ENCODE data around the gene CD300LD. TPM values are rescaled to one million over a fixed set of nuclear protein-coding genes. Genes with fewer than 3 reads are reported as not detected.
"Not testable (repeated sequence)": the region's sequence is repeated elsewhere in the genome, so short reads cannot be mapped to it uniquely, and the experiment has no call there.

The CD300LD gene
- total RNA-seq, 1 experiment from 2014 or later, result not detected

- H3K4me2 ChIP-seq, result no peak overlapping the region
- intact Hi-C loops (cut with micrococcal nuclease; ENCODE audit: unreplicated experiment), result no loop called here
- no peaks in the 10 kb centered on the region for H3K9me2 ChIP-seq (ENCODE audit: insufficient read depth)
- no peaks in the 10 kb centered on the region for H4K20me1 ChIP-seq (ENCODE audit: insufficient read depth)
- no peaks in the 10 kb centered on the region for H3F3A ChIP-seq (ENCODE audit: insufficient read depth, low read depth)
- H3K79me2 ChIP-seq (ENCODE audit: low read depth), result no peaks in the 10 kb centered on the region
- no peaks in the 10 kb centered on the region for H3K9me3 ChIP-seq (ENCODE audit: insufficient read depth, low read depth)
- CTCF ChIA-PET, result no interaction called here
- no peaks in the 10 kb centered on the region for H3K36me3 ChIP-seq (ENCODE audit: low read depth)
- BruUV-seq (replicated peaks), result no TSS peak
- POLR2A ChIA-PET (ENCODE audit: unreplicated experiment), result no interaction called here
- TF ChIP-seq EZH2 (IDR thresholded peaks at IDR 0.05; ENCODE audit: low read depth) (no peak), CTCF (conservative IDR thresholded peaks at IDR 0.05) (no peak)
- H3K27ac ChIP-seq, result no peak overlapping the region
- no peak overlapping the region for H3K4me3 ChIP-seq
- H3K4me1 ChIP-seq (replicated peaks; ENCODE audit: insufficient read depth), result no peaks in the 10 kb centered on the region
- no peak overlapping the region for H2AFZ ChIP-seq
- peaks cover 94% of the 10 kb centered on the region for H3K27me3 ChIP-seq (ENCODE audit: insufficient read depth, low read depth)
- no peak for DNase-seq
Observed at GRCh38 chr17:74637926-74638325, 45.8 kb upstream of the CD300LD start.

GRCh38 chr17:74637265-74637664 is 45.2 kb upstream of the CD300LD start:
- CTCF ChIA-PET, result no interaction called here
- peaks cover 95% of the 10 kb centered on the region for H3K27me3 ChIP-seq (ENCODE audit: insufficient read depth, low read depth)
- no peaks in the 10 kb centered on the region for H3K9me2 ChIP-seq (ENCODE audit: insufficient read depth)
- H3K9me3 ChIP-seq (ENCODE audit: insufficient read depth, low read depth), result no peaks in the 10 kb centered on the region
- no peak overlapping the region for H3K27ac ChIP-seq
- no TSS peak for BruUV-seq (replicated peaks)
- H3K4me3 ChIP-seq, result no peak overlapping the region
- H3K4me1 ChIP-seq (replicated peaks; ENCODE audit: insufficient read depth), result no peaks in the 10 kb centered on the region
- H2AFZ ChIP-seq, result no peak overlapping the region
- intact Hi-C loops (cut with micrococcal nuclease; ENCODE audit: unreplicated experiment), result no loop called here
- POLR2A ChIA-PET (ENCODE audit: unreplicated experiment), result no interaction called here
- no peak for DNase-seq
- no peaks in the 10 kb centered on the region for H3K79me2 ChIP-seq (ENCODE audit: low read depth)
- no peaks in the 10 kb centered on the region for H3K36me3 ChIP-seq (ENCODE audit: low read depth)
- no peaks in the 10 kb centered on the region for H4K20me1 ChIP-seq (ENCODE audit: insufficient read depth)
- no peaks in the 10 kb centered on the region for H3F3A ChIP-seq (ENCODE audit: insufficient read depth, low read depth)
- no peak overlapping the region for H3K4me2 ChIP-seq
- TF ChIP-seq CTCF (conservative IDR thresholded peaks at IDR 0.05) (no peak), EZH2 (IDR thresholded peaks at IDR 0.05; ENCODE audit: low read depth) (no peak)

DNA sequence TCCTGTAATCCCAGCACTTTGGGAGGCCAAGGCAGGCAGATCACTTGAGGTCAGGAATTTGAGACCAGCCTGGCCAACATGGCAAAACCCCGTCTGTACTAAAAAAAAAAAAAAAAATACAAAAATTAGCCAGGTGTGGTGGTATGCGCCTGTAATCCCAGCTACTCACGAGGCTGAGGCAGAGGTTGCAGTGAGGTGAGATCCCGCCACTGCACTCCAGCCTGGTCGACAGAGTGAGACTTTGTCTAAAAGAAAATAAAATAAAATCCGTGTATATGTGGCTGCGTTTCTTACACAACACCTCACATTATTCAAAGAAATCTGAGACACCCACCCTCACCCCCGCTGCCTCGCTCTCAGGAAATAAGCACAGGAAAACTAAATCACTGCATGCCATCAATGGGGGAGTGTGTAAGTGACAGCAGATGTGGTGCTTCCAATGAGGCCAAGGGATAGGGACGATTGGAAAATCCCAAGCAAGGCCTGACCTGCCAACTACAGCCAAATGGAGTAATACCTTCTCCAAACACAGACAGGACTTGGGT is 44.5 kb upstream of the CD300LD start:
- CTCF ChIA-PET, result not testable (repeated sequence)

DNA sequence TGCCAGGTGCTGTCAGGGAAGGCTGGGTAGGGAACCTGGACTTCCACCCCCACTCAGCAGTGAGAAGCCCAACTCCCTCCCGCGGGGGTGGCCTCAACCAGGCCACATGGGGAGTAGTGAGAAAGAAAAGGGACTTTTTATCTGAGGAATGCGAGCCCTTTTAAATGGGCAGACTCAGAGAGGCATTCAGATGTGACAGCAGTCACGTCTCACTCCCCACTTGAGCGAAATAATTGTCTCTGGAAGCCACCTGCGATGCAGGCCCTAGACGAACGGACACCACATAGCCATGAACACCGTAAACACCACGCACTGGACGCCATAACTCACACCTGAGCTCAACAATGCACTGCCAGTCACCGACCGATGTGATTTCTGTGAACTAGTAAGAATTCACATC is 43.3 kb upstream of the CD300LD start:
- TF ChIP-seq EZH2 (IDR thresholded peaks at IDR 0.05; ENCODE audit: low read depth), result no peak
- no peak for TF ChIP-seq CTCF (conservative IDR thresholded peaks at IDR 0.05)
- no TSS peak for BruUV-seq (replicated peaks)
- Histone ChIP-seq H2AFZ (no peak overlapping the region), H3K4me1 (replicated peaks; ENCODE audit: insufficient read depth) (no peaks in the 10 kb centered on the region), H3K27me3 (ENCODE audit: insufficient read depth, low read depth) (peaks cover 93% of the 10 kb centered on the region), H4K20me1 (ENCODE audit: insufficient read depth) (no peaks in the 10 kb centered on the region), H3K79me2 (ENCODE audit: low read depth) (no peaks in the 10 kb centered on the region), H3K27ac (no peak overlapping the region), H3K36me3 (ENCODE audit: low read depth) (no peaks in the 10 kb centered on the region), H3K9me2 (ENCODE audit: insufficient read depth) (no peaks in the 10 kb centered on the region), H3F3A (ENCODE audit: insufficient read depth, low read depth) (no peaks in the 10 kb centered on the region), H3K4me3 (no peak overlapping the region), H3K4me2 (no peak overlapping the region), H3K9me3 (ENCODE audit: insufficient read depth, low read depth) (no peaks in the 10 kb centered on the region)
- intact Hi-C loops (cut with micrococcal nuclease; ENCODE audit: unreplicated experiment), result no loop called here
- ChIA-PET CTCF (no interaction called here), POLR2A (ENCODE audit: unreplicated experiment) (no interaction called here)
- no peak for DNase-seq

More for the DNA sequence above, 44.5 kb upstream of the CD300LD start:
- H3K9me2 ChIP-seq (ENCODE audit: insufficient read depth); H3K4me1 ChIP-seq (replicated peaks; ENCODE audit: insufficient read depth); H3K36me3 ChIP-seq (ENCODE audit: low read depth); H3K9me3 ChIP-seq (ENCODE audit: insufficient read depth, low read depth); H3K27ac ChIP-seq; H3K4me3 ChIP-seq; intact Hi-C loops (cut with micrococcal nuclease; ENCODE audit: unreplicated experiment); BruUV-seq (replicated peaks); H4K20me1 ChIP-seq (ENCODE audit: insufficient read depth); H2AFZ ChIP-seq; H3F3A ChIP-seq (ENCODE audit: insufficient read depth, low read depth); H3K4me2 ChIP-seq; POLR2A ChIA-PET (ENCODE audit: unreplicated experiment); DNase-seq; H3K79me2 ChIP-seq (ENCODE audit: low read depth): not testable (repeated sequence)
- peaks cover 95% of the 10 kb centered on the region for H3K27me3 ChIP-seq (ENCODE audit: insufficient read depth, low read depth)
